GM11168 (cell line): ENCODE measurements around the gene CALML6.

Experiments used
- in situ Hi-C: fragments of 300-500 bp; cut with MboI; formaldehyde crosslinking; loops from one replicate; pipeline ENCODE4 v1.12.0; 2022; ENCODE audit warnings: low sequenced_read_pairs; ENCODE audit not compliant: unreplicated experiment

The CALML6 gene

DNA sequence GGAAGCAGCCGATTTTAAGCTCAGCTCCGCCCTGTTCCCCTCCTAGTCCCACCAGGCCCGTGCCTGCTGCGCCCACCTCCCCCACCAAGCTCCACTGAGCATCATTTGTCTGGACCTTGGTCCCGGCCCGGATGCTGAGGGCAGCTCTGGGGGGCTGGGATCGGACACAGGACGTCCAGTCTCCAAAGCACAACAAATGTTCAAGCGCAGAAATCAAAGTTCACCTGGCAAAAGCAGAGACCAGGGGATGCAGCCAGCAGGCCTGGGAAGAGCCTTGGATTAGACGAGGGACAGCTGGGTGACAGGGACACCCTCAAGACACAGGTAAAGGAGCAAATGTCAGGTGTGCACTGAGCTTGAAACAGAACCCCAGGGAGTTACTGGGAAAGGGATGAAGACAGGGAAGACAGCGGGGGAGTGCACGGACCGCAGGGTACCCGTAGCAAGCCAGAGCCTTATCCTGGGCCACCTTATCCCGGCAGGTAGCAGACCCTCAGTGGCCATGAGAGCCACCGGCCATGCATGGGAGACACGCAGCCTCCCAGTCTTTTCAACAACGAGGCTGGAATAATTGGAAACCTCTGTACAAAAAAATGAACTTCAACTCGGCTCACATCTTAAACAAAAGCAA, 26.3 kb downstream of the CALML6 start:
- in situ Hi-C loops = no loop called here

GRCh38 chr1:1941868-1942752, 27.1 kb downstream of the CALML6 start:
- in situ Hi-C loops = no loop called here

DNA sequence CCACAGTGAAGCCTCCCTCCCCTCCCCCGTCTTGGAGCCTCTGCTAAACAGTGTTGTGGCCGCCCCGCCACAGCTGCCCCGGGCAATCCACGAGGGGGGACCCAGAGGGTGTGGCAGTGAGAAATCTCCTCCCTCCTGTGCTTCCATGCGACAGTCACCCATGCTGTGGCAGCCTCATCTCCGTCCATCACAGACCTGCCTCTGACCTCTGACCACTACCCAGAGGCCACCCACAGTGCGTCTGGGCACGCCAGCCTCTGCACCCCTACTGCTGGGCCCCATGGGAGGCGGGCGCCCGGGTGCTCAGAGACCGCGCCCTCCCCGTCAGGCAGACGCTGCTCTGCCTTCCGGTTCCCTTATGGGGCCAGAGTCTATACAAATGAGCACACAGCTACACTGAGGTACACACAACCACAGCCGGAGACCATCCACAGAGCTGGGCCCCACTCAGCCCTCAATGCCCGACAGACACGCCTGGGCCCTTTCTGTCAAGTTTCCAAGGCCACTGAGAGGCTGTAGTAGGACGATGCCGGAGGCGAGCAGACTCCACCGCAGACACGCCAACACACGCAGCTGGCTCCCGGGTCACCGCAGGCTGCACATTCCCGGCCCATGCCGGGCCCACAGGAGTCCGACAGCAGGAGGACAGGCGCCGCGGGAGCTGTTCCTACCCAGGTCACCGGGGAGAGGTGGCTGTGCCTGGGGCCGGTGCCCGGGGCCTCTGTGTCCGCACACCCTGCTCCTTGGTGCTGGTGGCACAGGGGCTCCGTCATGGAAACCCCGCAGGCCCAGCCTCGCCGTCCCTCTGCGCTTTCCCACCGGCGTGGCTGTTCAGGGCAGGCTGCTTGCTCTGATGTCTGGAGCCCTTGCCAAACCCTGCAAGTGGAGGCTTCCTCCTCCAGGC, 27.9 kb downstream of the CALML6 start:
- in situ Hi-C loops = no loop called here

GRCh38 chr1:1943834-1944570, 28.9 kb downstream of the CALML6 start:
- in situ Hi-C loops = no loop called here

GRCh38 chr1:1945782-1946393, 30.8 kb downstream of the CALML6 start:
- in situ Hi-C loops = no loop called here

- in situ Hi-C loops = no loop called here
These were observed 31.5 kb downstream of the CALML6 start for GRCh38 chr1:1946540-1946939.

GRCh38 chr1:1947493-1947892, 32.4 kb downstream of the CALML6 start:
- in situ Hi-C loops = no loop called here

DNA sequence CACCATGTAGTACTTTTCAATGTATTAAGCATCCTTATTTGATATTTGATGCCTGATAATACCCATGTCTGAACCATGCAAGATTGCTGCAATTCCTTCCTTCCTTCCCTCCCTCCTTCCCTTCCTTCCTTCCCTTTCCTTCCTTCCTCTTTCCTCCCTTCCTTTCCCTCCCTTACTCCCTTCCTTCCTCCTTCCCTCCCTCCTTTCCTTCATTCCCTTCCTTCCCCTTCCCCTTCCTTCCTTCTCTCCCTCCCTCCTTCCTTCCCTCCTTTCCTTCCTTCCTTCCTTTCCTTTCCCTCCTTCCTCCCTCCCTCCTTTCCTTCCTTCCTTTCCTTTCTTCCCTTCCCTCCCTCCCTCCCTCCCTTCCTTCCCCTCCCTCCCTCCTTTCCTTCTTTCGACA, 33.7 kb downstream of the CALML6 start:
- in situ Hi-C loops = no loop called here

DNA sequence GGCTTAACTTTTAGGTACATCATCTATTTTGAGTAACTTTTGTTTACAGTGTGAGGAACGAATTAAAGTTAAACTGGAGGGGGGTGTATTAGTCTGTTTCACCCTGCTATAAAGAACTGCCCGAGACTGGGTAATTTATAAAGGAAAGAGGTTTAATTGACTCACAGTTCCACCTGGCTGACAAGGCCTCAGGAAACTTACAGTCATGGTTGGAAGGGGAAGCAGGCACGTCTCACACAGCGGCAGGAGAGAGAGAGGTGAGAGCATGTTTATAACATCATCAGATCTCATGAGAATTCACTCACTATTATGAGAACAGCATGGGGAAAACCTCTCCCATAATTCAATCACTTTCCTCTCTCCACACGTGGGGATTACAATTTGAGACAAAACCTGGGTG, 35.9 kb downstream of the CALML6 start:
- in situ Hi-C loops = no loop called here

- in situ Hi-C loops = no loop called here
These were observed 39.0 kb downstream of the CALML6 start for GRCh38 chr1:1954015-1954414.

DNA sequence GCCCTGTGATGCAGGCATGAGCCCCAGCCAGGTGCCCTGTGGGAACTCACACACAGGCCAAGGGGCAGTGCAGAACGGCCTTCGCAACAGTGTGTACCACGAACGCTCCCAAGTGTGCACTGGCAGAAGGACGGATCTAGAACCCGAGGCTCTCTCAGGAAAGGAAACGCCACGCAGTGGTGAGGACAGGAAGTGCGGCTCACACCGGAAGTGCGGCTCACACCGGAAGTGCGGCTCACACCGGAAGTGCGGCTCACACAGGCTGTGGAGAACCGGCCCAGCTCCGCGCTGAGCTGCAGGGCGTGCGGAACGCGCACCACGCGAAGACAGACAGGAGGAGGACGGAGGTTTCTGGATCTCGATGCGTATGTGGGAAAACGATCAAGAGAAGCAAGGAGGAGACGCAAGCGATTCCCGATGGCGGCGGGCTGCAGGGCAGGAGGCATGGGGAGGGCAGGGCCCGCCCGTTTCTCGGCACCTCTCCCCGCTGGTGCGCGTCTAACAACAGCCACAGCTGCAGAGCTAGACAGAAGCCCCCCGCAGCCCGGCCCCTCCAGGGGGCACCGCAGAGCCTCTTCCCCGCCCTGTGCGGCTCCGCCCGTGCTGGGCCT, 39.9 kb downstream of the CALML6 start:
- in situ Hi-C loops = no loop called here

GRCh38 chr1:1955621-1956094, 40.6 kb downstream of the CALML6 start:
- in situ Hi-C loops = no loop called here

- in situ Hi-C loops = no loop called here
These were observed 41.0 kb downstream of the CALML6 start for GRCh38 chr1:1956101-1956500.

GRCh38 chr1:1956586-1957532, 41.8 kb downstream of the CALML6 start:
- in situ Hi-C loops = no loop called here

DNA sequence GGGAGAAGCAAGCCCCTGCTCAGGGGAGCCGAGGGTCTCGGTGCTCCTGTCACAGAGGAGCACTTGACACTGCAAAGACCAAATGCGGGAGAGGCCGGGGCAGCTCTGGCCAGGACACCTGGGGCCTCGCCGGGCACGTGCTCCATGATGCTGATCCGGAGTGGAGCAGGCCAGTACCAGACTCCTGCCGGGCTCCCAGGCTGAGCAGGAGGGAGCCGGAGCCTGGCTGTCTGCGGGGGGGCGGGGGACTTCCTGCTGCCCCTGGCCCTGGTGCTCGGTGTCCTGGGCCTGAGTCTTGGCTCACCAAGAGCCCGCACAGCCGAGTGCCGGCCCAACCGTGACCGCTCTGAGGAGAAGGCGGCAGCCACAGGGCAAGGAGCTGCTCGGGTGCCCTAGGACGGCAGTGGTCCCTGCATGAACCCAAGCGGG, 42.5 kb downstream of the CALML6 start:
- in situ Hi-C loops = no loop called here

GRCh38 chr1:1958071-1958541, 43.0 kb downstream of the CALML6 start:
- in situ Hi-C loops = no loop called here

DNA sequence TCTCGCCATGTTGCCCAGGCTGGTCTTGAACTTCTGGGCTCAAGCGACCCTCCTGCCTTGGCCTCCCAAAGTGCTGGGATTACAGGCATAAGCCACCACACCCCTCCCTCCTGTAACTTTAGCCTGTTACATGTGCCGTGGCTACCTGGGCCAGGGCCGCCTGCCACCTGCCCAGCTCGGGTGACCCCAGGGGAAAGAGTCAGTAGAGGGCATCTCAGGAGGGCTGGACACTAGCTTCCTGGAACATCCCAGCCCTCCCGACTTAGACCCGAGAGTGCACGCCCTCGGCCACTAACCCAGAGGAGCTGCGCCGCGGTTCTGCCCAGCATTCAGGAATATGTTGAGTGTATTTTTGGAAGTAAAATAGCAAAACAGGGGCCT, 44.4 kb downstream of the CALML6 start:
- in situ Hi-C loops = no loop called here
